HepG2 (cell line): ENCODE data around the gene C20orf96. TPM values are rescaled to one million over a fixed set of nuclear protein-coding genes. Genes with fewer than 3 reads are reported as not detected.

Source experiments
- ATF6 ChIP-seq: sonication (generic); formaldehyde crosslinking; conservative IDR thresholded peaks from 2 replicates; pipeline ENCODE4 v1.4.0; 2020; ENCODE audit warnings: missing genetic modification reagents
- CTCF ChIP-seq: sonication (generic); formaldehyde crosslinking; IDR thresholded peaks from 2 replicates; pipeline ENCODE4 v1.5.0; 2020; ENCODE audit warnings: mild to moderate bottlenecking, missing genetic modification reagents, moderate library complexity
- GLMP ChIP-seq: sonication (generic); formaldehyde crosslinking; IDR thresholded peaks from 2 replicates; pipeline ENCODE4 v1.9.0; 2021; ENCODE audit warnings: missing genetic modification reagents, mild to moderate bottlenecking, borderline replicate concordance
- IRF2 ChIP-seq: IDR thresholded peaks from 2 replicates; pipeline ENCODE4 v1.6.1; 2018; ENCODE audit warnings: missing genetic modification reagents, missing compliant biosample characterization
- KLF13 ChIP-seq: sonication (generic); formaldehyde crosslinking; IDR thresholded peaks from 2 replicates; pipeline ENCODE4 v1.4.0; 2020; ENCODE audit warnings: mild to moderate bottlenecking, missing genetic modification reagents
- RBAK ChIP-seq: sonication (generic); formaldehyde crosslinking; IDR thresholded peaks from 2 replicates; pipeline ENCODE4 v1.5.1; 2020; ENCODE audit warnings: mild to moderate bottlenecking, missing genetic modification reagents
- RERE ChIP-seq: IDR thresholded peaks from 2 replicates; pipeline ENCODE4 v1.6.1; 2016; ENCODE audit warnings: low read depth, missing genetic modification reagents, missing compliant biosample characterization
- STAG1 ChIP-seq: sonication (generic); formaldehyde crosslinking; IDR thresholded peaks from 2 replicates; pipeline ENCODE4 v1.4.0; 2020; ENCODE audit warnings: missing genetic modification reagents
- UBTF ChIP-seq: sonication (generic); formaldehyde crosslinking; IDR thresholded peaks from 2 replicates; pipeline ENCODE4 v1.4.0; 2020; ENCODE audit warnings: mild to moderate bottlenecking, missing genetic modification reagents
- YEATS2 ChIP-seq: sonication (generic); formaldehyde crosslinking; IDR thresholded peaks from 2 replicates; pipeline ENCODE4 v1.4.0; 2020; ENCODE audit warnings: missing genetic modification reagents, borderline replicate concordance
- ZFP36L1 ChIP-seq: sonication (generic); formaldehyde crosslinking; IDR thresholded peaks from 2 replicates; pipeline ENCODE4 v1.8.0; 2022; ENCODE audit warnings: mild to moderate bottlenecking, missing genetic modification reagents, moderate library complexity
- ZNF207 ChIP-seq: fragments of 450-650 bp; IDR thresholded peaks from 2 replicates; pipeline ENCODE4 v1.6.1; 2016; ENCODE audit warnings: antibody characterized with exemption, borderline replicate concordance
- ZNF549 ChIP-seq: sonication (generic); formaldehyde crosslinking; IDR thresholded peaks from 2 replicates; pipeline ENCODE4 v1.5.0; 2020; ENCODE audit warnings: missing genetic modification reagents
- ZNF784 ChIP-seq: sonication (generic); formaldehyde crosslinking; IDR thresholded peaks from 2 replicates; pipeline ENCODE4 v1.5.1; 2020; ENCODE audit warnings: missing genetic modification reagents, mild to moderate bottlenecking, borderline replicate concordance
- polyA plus RNA-seq, 8 experiments: library from polyadenylated mRNA; depleted of rRNA in 3 of 8; stranded (reverse) in 7 of 8; unstranded in 1 of 8; fragments of >200 nt; fragmentation: Illumina TruSeq in 4 of 8; extraction: Trizol in 4 of 8; gene quantifications; 2 replicates each; pipeline versions ENCODE4 v1.2.1 to v1.2.3, GENCODE V29; 2011 to 2016; ENCODE audit warnings: low read depth in 4 of 8, missing spikeins in 1 of 8, mixed read lengths in 1 of 8; ENCODE audit not compliant: insufficient read depth in 1 of 8
- total RNA-seq, 5 experiments: library from RNA; depleted of rRNA; stranded (reverse); fragments of >200 nt; fragmentation: Illumina TruSeq; extraction: Trizol; gene quantifications; 2 replicates each; pipeline ENCODE4 v1.2.3, GENCODE V29; 2016; ENCODE audit warnings: low read depth in 1 of 5

The C20orf96 gene
- total and polyA plus RNA-seq, 2 of the 13 experiments (the other 11 are each of a cell fraction or from before 2014, with no cell fraction given), result 3.8 to 20.6 TPM

GRCh38 chr20:328027-328974, 37.8 kb upstream of the C20orf96 start (continued):
- TF ChIP-seq GLMP (no peak), ZNF207 (no peak), ZFP36L1 (CRISPR knock-in tag) (no peak), KLF13 (CRISPR knock-in tag) (no peak), YEATS2 (CRISPR knock-in tag) (no peak), RBAK (no peak), STAG1 (CRISPR knock-in tag) (no peak), UBTF (CRISPR knock-in tag) (peak; percentile 16; the same call in 1 of the 2 replicates), IRF2 (CRISPR knock-in tag) (0 out of 2 replicates have a peak, but pooled peaks have one; percentile 8), CTCF (no peak), RERE (CRISPR knock-in tag) (no peak), ATF6 (no peak), ZNF784 (CRISPR knock-in tag) (no peak), ZNF549 (CRISPR knock-in tag) (no peak)
